ENCODE measurements around the gene ANKH. TPM values are rescaled to one million over a fixed set of nuclear protein-coding genes. Genes with fewer than 3 reads are reported as not detected.
"Not testable (repeated sequence)": the region's sequence is repeated elsewhere in the genome, so short reads cannot be mapped to it uniquely, and the experiment has no call there.

The ANKH gene
- total RNA-seq, 2 experiments from 2014 or later: 69.3 to 74.2 TPM

DNA sequence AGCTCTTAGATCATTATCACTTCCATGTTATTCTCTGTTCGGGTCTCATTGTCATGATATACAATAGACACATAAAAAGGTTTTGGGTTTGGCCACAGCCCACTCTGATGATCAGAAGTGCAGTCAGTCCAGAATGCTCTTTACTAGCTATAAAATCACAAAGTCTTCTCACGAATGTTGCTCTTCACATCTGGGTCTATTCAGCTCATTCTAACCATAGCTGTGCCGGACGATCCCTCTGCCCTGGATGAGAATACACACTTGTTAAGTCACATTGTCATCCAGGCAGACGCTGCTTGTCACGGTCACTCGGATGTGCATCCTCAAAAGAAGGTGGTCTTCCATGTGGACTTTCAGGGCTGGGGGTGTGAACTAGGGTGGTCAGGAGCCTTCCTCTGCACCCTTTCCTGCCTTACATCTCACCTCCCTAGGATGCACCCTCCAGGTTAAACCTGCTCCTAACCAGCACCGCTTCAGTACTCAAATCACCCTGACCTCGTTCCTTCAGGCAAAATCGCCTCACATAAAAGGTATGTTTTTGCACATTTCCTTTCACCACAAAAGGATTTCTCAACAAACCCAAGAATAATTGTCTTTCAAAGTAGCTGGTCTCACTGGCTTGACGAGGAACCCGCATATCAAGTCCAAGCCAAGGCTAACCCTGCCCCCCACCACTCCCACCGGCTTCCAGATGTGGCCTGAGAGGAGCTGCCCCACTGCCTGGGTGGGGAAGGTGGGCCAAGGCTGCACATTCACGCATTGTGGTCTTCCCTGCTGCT, 21.9 kb downstream of the ANKH start:
- no peaks in the 10 kb centered on the region for H3K9me3 Mint-ChIP-seq
- peaks cover 2% of the 10 kb centered on the region for H3K4me1 Mint-ChIP-seq
- POLR2A ChIA-PET: no interaction called here
- H3K4me3 Mint-ChIP-seq: no peak overlapping the region
- no peak overlapping the region for H3K27ac Mint-ChIP-seq
- no peak for DNase-seq
- H3K27me3 Mint-ChIP-seq: no peaks in the 10 kb centered on the region
- peaks cover 6% of the 10 kb centered on the region for H3K36me3 Mint-ChIP-seq (ENCODE audit: low read depth)
- CTCF ChIA-PET: interaction anchor here (1.0 to 1.5 kb wide), 3 partner anchors 10 to 21 kb away, joined by 3 to 5 read pairs (median 3); no protein-coding TSS in a partner anchor

DNA sequence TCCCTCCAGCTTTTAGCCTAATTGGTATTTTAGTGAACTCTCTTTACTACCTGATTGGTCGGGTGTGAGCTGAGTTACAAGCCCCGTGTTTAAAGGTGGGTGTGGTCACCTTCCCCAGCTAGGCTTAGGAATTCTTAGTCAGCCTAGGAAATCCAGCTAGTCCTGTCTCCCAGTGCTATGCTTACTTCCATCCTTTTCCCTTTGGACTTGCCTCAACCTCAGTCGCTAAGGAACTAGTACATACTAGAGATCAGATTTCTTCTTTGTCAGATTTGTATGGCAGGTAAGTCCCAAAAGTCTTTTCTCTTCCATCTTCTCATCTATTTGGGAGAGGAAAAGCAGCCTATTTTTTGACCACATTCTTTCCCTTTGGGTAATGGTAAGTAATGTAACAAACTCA, 22.6 kb downstream of the ANKH start:
- DNase-seq; POLR2A ChIA-PET; H3K27ac Mint-ChIP-seq; H3K36me3 Mint-ChIP-seq (ENCODE audit: low read depth); H3K4me1 Mint-ChIP-seq; H3K9me3 Mint-ChIP-seq; H3K4me3 Mint-ChIP-seq; H3K27me3 Mint-ChIP-seq: not testable (repeated sequence)
- CTCF ChIA-PET: interaction anchor here (1.0 to 1.5 kb wide), 2 partner anchors 9 to 19 kb away, joined by 3 to 5 read pairs; no protein-coding TSS in a partner anchor

DNA sequence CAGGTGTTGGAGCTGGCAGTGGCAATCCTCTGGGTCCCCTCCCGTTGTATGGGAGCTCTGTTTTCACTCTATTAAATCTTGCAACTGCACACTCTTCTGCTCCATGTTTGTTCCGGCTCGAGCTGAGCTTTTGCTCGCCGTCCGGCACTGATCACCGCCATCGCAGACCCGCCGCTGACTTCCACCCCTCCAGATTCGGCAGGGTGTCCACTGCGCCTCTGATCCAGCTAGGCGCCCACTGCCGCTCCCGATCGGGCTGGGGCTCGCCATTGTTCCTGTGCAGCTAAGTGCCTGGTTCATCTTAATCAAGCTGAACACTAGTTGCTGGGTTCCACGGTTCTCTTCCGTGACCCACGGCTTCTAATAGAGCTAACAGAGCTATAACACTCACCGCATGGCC, 23.2 kb downstream of the ANKH start:
- Mint-ChIP-seq H3K27me3 (no peaks in the 10 kb centered on the region), H3K4me3 (no peak overlapping the region), H3K4me1 (no peaks in the 10 kb centered on the region), H3K27ac (no peak overlapping the region), H3K36me3 (ENCODE audit: low read depth) (peaks cover 9% of the 10 kb centered on the region), H3K9me3 (no peaks in the 10 kb centered on the region)
- CTCF ChIA-PET: interaction anchor here (1.5 kb wide), 1 partner anchor 9 kb away, joined by 5 read pairs; no protein-coding TSS in a partner anchor
- DNase-seq: no peak
- POLR2A ChIA-PET: no interaction called here

DNA sequence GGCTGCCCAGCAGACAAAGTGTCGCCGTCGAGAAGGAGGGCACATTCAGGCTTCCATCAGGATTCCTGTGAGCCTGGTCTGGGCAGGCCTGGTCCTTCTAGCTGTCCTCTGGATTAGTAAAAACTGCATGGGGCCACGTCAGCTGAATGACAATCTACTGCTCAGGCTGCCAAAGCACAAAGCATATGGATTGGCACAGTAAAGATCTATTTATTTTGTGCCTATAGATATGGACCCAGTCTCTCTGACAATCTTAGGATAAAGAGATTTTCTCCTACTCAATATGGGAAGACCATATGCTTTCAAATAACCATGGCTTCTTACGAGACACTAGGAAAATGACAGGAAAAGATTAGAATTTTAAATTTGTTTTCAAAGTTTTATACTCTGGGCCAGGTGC, 24.1 kb downstream of the ANKH start:
- Mint-ChIP-seq H3K27ac (no peak overlapping the region), H3K4me3 (no peak overlapping the region), H3K27me3 (no peaks in the 10 kb centered on the region), H3K9me3 (no peaks in the 10 kb centered on the region), H3K36me3 (ENCODE audit: low read depth) (peaks cover 14% of the 10 kb centered on the region), H3K4me1 (no peaks in the 10 kb centered on the region)
- ChIA-PET POLR2A (no interaction called here), CTCF (interaction anchor here (1.1 kb wide), 1 partner anchor 37 kb away, joined by 3 read pairs; no protein-coding TSS in a partner anchor)
- DNase-seq: no peak

DNA sequence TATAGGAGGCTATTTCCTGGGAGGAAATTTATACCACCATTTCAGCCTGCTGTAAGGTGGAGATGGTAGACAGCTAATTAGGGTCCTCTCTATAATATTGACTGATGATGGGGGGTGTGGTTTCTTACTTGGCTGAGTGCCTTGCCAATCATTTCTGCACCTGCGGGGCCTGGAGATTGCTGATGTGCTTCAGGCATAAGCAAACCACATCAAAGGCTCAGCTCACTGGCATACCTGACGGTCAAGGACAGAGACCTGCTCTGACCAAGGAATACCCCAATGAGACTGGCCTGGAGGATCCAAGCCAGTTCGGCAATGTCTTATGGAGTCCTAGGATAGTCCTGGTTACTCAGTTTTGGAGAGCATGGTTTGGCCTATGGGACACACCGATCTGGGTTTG, 29.5 kb downstream of the ANKH start:
- POLR2A ChIA-PET: no interaction called here
- Mint-ChIP-seq H3K27ac (no peak overlapping the region), H3K4me1 (peaks cover 3% of the 10 kb centered on the region), H3K4me3 (no peak overlapping the region), H3K27me3 (no peaks in the 10 kb centered on the region), H3K9me3 (no peaks in the 10 kb centered on the region), H3K36me3 (ENCODE audit: low read depth) (peaks cover 24% of the 10 kb centered on the region)
- no peak for DNase-seq
- CTCF ChIA-PET: interaction anchor here (0.7 to 1.1 kb wide), 3 partner anchors 29 to 115 kb away, joined by 3 to 4 read pairs (median 3); no protein-coding TSS in a partner anchor

DNA sequence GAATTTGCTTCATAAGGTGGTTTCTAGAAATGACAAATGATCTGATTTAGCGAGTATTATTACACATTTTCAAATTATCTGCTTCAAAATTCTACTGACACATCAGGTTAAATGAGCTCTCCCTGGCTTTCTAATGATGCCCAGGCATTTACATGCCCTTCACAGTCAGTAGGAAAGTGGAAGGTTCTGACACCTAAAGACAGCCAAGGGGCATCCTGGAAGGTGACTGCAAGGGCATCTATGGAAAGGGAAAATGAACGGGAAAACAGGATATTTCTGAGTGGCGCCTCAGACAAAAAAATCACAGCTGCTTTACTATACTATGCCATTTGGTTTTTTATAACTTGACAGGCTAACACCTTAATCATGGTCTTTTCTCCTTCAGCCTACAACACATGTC, 31.0 kb downstream of the ANKH start:
- ChIA-PET CTCF (interaction anchor here (0.6 to 1.8 kb wide), 4 partner anchors 10 to 84 kb away, joined by 3 to 5 read pairs (median 3); no protein-coding TSS in a partner anchor), POLR2A (no interaction called here)
- DNase-seq: no peak
- no peaks in the 10 kb centered on the region for H3K9me3 Mint-ChIP-seq
- peaks cover 3% of the 10 kb centered on the region for H3K4me1 Mint-ChIP-seq
- no peaks in the 10 kb centered on the region for H3K27me3 Mint-ChIP-seq
- H3K4me3 Mint-ChIP-seq: no peak overlapping the region
- peaks cover 26% of the 10 kb centered on the region for H3K36me3 Mint-ChIP-seq (ENCODE audit: low read depth)
- no peak overlapping the region for H3K27ac Mint-ChIP-seq

DNA sequence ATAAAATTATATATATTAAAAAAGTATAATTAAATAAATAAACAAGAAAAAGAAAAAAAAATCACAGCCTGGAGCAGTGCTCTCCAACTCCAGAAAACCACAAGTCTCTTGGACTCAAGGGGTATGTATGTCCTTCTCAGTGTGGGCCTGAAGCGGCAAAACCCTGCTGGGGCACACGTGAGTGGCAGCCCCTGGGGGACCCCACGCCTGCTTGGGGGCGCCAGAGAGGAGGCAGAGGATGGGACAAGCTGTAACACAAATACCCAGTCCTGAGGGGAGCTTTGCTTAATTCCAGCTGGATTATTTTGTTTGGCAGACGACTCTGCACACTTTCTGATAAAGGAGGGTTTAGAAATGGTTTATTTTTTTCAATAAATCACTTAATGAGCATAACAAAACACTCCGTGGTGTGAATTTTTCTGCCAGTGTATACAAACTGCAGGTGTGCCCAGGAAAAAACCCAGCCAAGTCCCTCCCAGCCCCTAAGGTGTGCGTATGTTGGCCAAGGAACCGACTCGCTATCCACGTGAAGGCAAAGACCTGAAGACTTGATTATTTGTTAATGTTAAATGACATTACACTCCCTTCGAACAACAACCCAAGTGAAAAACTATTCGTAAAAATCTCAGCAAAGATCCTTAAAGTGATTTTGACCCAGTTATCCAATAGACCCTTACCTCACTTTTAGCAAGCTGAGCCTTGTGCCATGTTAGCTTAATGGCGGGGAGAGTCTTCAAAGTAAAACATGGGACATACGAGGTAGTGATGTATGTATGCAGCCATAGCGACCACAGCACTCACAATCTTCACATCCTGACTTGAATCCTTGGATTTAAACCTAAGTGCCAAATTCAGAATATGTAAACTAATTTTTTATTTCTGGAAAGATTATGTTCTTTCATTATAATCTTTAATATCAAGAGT, 32.9 kb downstream of the ANKH start:
- DNase-seq: no peak
- peaks cover 24% of the 10 kb centered on the region for H3K36me3 Mint-ChIP-seq (ENCODE audit: low read depth)
- ChIA-PET POLR2A (no interaction called here), CTCF (interaction anchor here (0.6 kb wide), 1 partner anchor 29 kb away, joined by 3 read pairs; no protein-coding TSS in a partner anchor)
- no peaks in the 10 kb centered on the region for H3K9me3 Mint-ChIP-seq
- H3K27ac Mint-ChIP-seq: no peak overlapping the region
- peaks cover 3% of the 10 kb centered on the region for H3K4me1 Mint-ChIP-seq
- no peaks in the 10 kb centered on the region for H3K27me3 Mint-ChIP-seq
- H3K4me3 Mint-ChIP-seq: no peak overlapping the region

DNA sequence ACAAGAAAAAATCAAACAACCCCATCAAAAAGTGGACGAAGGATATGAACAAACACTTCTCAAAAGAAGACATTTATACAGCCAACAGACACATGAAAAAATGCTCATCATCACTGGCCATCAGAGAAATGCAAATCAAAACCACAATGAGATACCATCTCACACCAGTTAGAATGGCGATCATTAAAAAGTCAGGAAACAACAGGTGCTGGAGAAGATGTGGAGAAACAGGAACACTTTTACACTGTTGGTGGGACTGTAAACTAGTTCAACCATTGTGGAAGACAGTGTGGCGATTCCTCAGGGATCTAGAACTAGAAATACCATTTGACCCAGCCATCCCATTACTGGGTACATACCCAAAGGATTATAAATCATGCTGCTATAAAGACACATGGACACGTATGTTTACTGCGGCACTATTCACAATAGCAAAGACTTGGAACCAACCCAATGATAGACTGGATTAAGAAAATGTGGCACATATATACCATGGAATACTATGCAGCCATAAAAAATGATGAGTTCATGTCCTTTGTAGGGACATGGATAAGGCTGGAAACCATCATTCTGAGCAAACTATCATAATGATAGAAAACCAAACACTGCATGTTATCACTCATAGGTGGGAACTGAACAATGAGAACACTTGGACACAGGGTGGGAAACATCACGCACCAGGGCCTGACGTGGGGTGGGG, 34.0 kb downstream of the ANKH start:
- DNase-seq, CTCF ChIA-PET, H3K4me1 Mint-ChIP-seq, POLR2A ChIA-PET, H3K27me3 Mint-ChIP-seq, H3K4me3 Mint-ChIP-seq, H3K27ac Mint-ChIP-seq, H3K9me3 Mint-ChIP-seq: not testable (repeated sequence)
- H3K36me3 Mint-ChIP-seq (ENCODE audit: low read depth): peaks cover 19% of the 10 kb centered on the region

DNA sequence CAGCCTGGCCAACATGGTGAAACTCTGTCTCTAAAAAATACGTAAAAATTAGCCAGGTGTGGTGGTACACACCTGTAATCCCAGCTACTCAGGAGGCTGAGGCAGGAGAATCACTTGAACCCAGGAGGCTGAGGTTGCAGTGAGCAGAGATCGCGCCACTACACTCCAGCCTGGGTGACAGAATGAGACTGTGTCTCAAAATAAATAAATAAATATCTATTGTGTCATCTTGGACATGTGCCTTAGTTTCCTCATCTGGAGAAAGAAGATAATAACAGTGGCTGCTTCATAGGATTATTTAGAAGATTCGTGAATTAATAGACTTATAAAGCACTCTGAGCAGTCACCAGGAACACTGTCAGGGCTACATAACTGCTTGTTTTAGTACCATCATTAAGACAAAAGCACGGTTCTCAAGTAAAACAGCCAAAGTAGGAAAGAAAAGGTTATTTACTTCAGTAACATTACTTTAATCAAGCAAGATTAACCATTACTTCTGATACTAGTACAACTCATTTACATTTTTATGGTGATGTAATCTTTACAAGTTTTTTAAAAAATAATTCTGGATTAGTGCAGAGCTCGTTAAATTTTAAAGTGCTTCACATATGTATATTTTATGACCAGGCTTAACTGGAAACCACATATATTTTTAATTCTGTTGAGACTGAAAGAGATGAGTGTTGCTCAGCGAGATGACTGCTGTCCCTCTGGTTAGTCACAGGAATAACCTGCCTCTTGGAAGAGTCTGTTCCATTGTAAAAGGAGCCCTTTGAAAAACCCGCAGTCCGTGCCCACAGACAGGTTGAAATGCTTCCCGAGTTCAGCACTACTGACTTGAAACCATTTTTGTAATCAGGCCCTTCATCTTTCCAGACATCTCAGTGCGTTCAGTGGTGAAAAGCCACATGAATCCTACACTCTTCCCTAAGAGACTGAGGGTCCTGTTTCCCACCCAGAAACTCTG, 36.7 kb downstream of the ANKH start:
- DNase-seq: no peak
- H3K36me3 Mint-ChIP-seq (ENCODE audit: low read depth): peaks cover 11% of the 10 kb centered on the region
- peaks cover 3% of the 10 kb centered on the region for H3K4me1 Mint-ChIP-seq
- no peak overlapping the region for H3K27ac Mint-ChIP-seq
- ChIA-PET CTCF (interaction anchor here (1.3 kb wide), 1 partner anchor 18 kb away, joined by 3 read pairs; no protein-coding TSS in a partner anchor), POLR2A (no interaction called here)
- H3K4me3 Mint-ChIP-seq: no peak overlapping the region
- H3K27me3 Mint-ChIP-seq: no peaks in the 10 kb centered on the region
- H3K9me3 Mint-ChIP-seq: no peaks in the 10 kb centered on the region

DNA sequence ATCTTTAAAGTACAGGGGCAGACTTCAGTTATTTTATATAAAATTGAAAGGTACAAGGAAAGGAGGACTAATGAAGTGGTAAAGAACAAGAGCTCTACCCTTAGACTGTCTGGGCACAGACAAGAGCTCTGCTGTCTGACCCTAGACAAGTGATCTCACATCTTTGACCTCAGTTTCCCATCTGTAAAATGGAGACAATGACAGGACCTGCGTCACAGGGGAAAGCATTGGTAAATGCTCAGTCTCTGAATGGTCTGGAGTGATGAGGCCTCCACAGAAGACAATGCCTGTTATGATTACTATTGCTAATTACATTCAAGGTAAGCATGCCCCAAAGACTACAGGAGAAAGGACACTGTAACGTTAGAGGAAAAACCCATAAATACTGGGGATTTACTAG, 37.5 kb downstream of the ANKH start:
- ChIA-PET CTCF (interaction anchor here (1.3 kb wide), 1 partner anchor 17 kb away, joined by 3 read pairs; no protein-coding TSS in a partner anchor), POLR2A (no interaction called here)
- H3K4me3 Mint-ChIP-seq: no peak overlapping the region
- H3K4me1 Mint-ChIP-seq: no peaks in the 10 kb centered on the region
- no peak for DNase-seq
- peaks cover 11% of the 10 kb centered on the region for H3K36me3 Mint-ChIP-seq (ENCODE audit: low read depth)
- H3K9me3 Mint-ChIP-seq: no peaks in the 10 kb centered on the region
- no peaks in the 10 kb centered on the region for H3K27me3 Mint-ChIP-seq
- no peak overlapping the region for H3K27ac Mint-ChIP-seq

DNA sequence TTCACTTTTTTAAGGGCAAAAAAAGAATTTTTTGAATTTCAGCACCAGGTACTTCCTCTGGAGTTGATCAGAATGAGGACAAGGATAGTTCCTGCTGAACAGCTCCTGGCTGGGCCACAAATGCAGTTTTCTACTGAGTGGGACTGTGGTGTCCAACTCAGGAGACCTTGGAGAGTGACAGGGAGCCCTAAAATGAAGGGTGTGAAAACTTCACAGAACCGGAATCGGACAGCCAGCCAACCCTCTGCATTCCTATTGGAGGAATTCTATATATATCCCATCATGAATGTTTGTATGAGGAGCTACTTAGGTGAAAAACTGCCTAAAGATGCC, 40.6 kb downstream of the ANKH start:
- H3K4me1 Mint-ChIP-seq: peaks cover 3% of the 10 kb centered on the region
- no peak overlapping the region for H3K4me3 Mint-ChIP-seq
- CTCF ChIA-PET: interaction anchor here (1.2 to 1.5 kb wide), 2 partner anchors 9 to 11 kb away, joined by 3 to 5 read pairs; no protein-coding TSS in a partner anchor
- DNase-seq: no peak
- H3K27me3 Mint-ChIP-seq: no peaks in the 10 kb centered on the region
- H3K9me3 Mint-ChIP-seq: no peaks in the 10 kb centered on the region
- H3K36me3 Mint-ChIP-seq (ENCODE audit: low read depth): peaks cover 4% of the 10 kb centered on the region
- no peak overlapping the region for H3K27ac Mint-ChIP-seq
- POLR2A ChIA-PET: no interaction called here

All from activated CD4-positive, alpha-beta T cell treated with anti-CD3 and anti-CD28 coated beads, Interleukin-2, amount 10 ng/mL, durations not matched to agents 7 days and 5 days (primary cell).